ENCODE measurements around the gene IL1RL2.

The IL1RL2 gene

GRCh38 chr2:102191501-102191900 is 4.7 kb downstream of the IL1RL2 start:
- Histone ChIP-seq H2AFZ (ENCODE audit: low read length) (no peak overlapping the region), H4K20me1 (ENCODE audit: insufficient read depth, low read length, poor library complexity, severe bottlenecking) (no peaks in the 10 kb centered on the region), H3K9me2 (replicated peaks; ENCODE audit: low read depth, low read length) (no peaks in the 10 kb centered on the region), H3K9ac (ENCODE audit: low read depth, low read length, poor library complexity, severe bottlenecking) (no peak overlapping the region), H3K27me3 (ENCODE audit: insufficient read depth, low read length, poor library complexity, severe bottlenecking) (no peaks in the 10 kb centered on the region), H3F3A (ENCODE audit: low read depth) (no peaks in the 10 kb centered on the region), H3K4me1 (ENCODE audit: insufficient read depth, low read length, poor library complexity, severe bottlenecking) (no peaks in the 10 kb centered on the region), H3K9me3 (ENCODE audit: insufficient read depth, low read depth, low read length) (no peaks in the 10 kb centered on the region), H3K36me3 (ENCODE audit: insufficient read depth, low read length) (no peaks in the 10 kb centered on the region), H3K4me3 (ENCODE audit: low read length, poor library complexity, severe bottlenecking) (no peak overlapping the region), H3K79me2 (ENCODE audit: insufficient read depth, low read length) (no peaks in the 10 kb centered on the region), H3K4me2 (ENCODE audit: low read depth, low read length, poor library complexity, severe bottlenecking) (no peak overlapping the region)
- TF ChIP-seq, protein P1, sequence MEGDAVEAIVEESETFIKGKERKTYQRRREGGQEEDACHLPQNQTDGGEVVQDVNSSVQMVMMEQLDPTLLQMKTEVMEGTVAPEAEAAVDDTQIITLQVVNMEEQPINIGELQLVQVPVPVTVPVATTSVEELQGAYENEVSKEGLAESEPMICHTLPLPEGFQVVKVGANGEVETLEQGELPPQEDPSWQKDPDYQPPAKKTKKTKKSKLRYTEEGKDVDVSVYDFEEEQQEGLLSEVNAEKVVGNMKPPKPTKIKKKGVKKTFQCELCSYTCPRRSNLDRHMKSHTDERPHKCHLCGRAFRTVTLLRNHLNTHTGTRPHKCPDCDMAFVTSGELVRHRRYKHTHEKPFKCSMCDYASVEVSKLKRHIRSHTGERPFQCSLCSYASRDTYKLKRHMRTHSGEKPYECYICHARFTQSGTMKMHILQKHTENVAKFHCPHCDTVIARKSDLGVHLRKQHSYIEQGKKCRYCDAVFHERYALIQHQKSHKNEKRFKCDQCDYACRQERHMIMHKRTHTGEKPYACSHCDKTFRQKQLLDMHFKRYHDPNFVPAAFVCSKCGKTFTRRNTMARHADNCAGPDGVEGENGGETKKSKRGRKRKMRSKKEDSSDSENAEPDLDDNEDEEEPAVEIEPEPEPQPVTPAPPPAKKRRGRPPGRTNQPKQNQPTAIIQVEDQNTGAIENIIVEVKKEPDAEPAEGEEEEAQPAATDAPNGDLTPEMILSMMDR (conservative IDR thresholded peaks at IDR 0.05; ENCODE audit: low read length): no peak
- no peak for TF ChIP-seq EZH2phosphoT487 (IDR thresholded peaks at IDR 0.05; ENCODE audit: borderline replicate concordance)

GRCh38 chr2:102193074-102193473 is 6.3 kb downstream of the IL1RL2 start:
- no peaks in the 10 kb centered on the region for H3K27me3 ChIP-seq (ENCODE audit: insufficient read depth, low read length, poor library complexity, severe bottlenecking)
- H4K20me1 ChIP-seq (ENCODE audit: insufficient read depth, low read length, poor library complexity, severe bottlenecking): no peaks in the 10 kb centered on the region
- H3K36me3 ChIP-seq (ENCODE audit: insufficient read depth, low read length): no peaks in the 10 kb centered on the region
- no peaks in the 10 kb centered on the region for H3K4me1 ChIP-seq (ENCODE audit: insufficient read depth, low read length, poor library complexity, severe bottlenecking)
- no peak overlapping the region for H2AFZ ChIP-seq (ENCODE audit: low read length)
- no peaks in the 10 kb centered on the region for H3F3A ChIP-seq (ENCODE audit: low read depth)
- H3K9ac ChIP-seq (ENCODE audit: low read depth, low read length, poor library complexity, severe bottlenecking): no peak overlapping the region
- no peaks in the 10 kb centered on the region for H3K9me2 ChIP-seq (replicated peaks; ENCODE audit: low read depth, low read length)
- no peak overlapping the region for H3K4me3 ChIP-seq (ENCODE audit: low read length, poor library complexity, severe bottlenecking)
- H3K9me3 ChIP-seq (ENCODE audit: insufficient read depth, low read depth, low read length): no peaks in the 10 kb centered on the region
- TF ChIP-seq, protein P1 (conservative IDR thresholded peaks at IDR 0.05; ENCODE audit: low read length): no peak
- no peak for TF ChIP-seq EZH2phosphoT487 (IDR thresholded peaks at IDR 0.05; ENCODE audit: borderline replicate concordance)
- no peaks in the 10 kb centered on the region for H3K79me2 ChIP-seq (ENCODE audit: insufficient read depth, low read length)
- H3K4me2 ChIP-seq (ENCODE audit: low read depth, low read length, poor library complexity, severe bottlenecking): no peak overlapping the region

- Histone ChIP-seq H3K4me1 (ENCODE audit: insufficient read depth, low read length, poor library complexity, severe bottlenecking) (no peaks in the 10 kb centered on the region), H3K9ac (ENCODE audit: low read depth, low read length, poor library complexity, severe bottlenecking) (no peak overlapping the region), H3K4me2 (ENCODE audit: low read depth, low read length, poor library complexity, severe bottlenecking) (no peak overlapping the region), H2AFZ (ENCODE audit: low read length) (no peak overlapping the region), H3K36me3 (ENCODE audit: insufficient read depth, low read length) (no peaks in the 10 kb centered on the region), H3K9me3 (ENCODE audit: insufficient read depth, low read depth, low read length) (no peaks in the 10 kb centered on the region), H3F3A (ENCODE audit: low read depth) (no peaks in the 10 kb centered on the region), H3K79me2 (ENCODE audit: insufficient read depth, low read length) (no peaks in the 10 kb centered on the region), H3K9me2 (replicated peaks; ENCODE audit: low read depth, low read length) (no peaks in the 10 kb centered on the region), H4K20me1 (ENCODE audit: insufficient read depth, low read length, poor library complexity, severe bottlenecking) (no peaks in the 10 kb centered on the region), H3K27me3 (ENCODE audit: insufficient read depth, low read length, poor library complexity, severe bottlenecking) (no peaks in the 10 kb centered on the region), H3K4me3 (ENCODE audit: low read length, poor library complexity, severe bottlenecking) (no peak overlapping the region)
- no peak for TF ChIP-seq EZH2phosphoT487 (IDR thresholded peaks at IDR 0.05; ENCODE audit: borderline replicate concordance)
- TF ChIP-seq, protein P1 (conservative IDR thresholded peaks at IDR 0.05; ENCODE audit: low read length): no peak
These were observed 7.9 kb downstream of the IL1RL2 start for GRCh38 chr2:102194609-102195268.

Measured in Loucy (cell line).